GM10266 (cell line): ENCODE results near the gene LIMA1.

Experiments
- DNase-seq: peaks from one replicate; pipeline ENCODE4 v3.0.0; 2012; ENCODE audit errors: extremely low spot score
- TF ChIP-seq, protein P1 (sequence below): IDR thresholded peaks from 2 replicates; pipeline ENCODE4 v1.5.1; 2012; ENCODE audit warnings: mild to moderate bottlenecking, low read depth; ENCODE audit not compliant: control insufficient read depth, insufficient read depth; ENCODE audit errors: missing control alignments

LIMA1 gene

DNA sequence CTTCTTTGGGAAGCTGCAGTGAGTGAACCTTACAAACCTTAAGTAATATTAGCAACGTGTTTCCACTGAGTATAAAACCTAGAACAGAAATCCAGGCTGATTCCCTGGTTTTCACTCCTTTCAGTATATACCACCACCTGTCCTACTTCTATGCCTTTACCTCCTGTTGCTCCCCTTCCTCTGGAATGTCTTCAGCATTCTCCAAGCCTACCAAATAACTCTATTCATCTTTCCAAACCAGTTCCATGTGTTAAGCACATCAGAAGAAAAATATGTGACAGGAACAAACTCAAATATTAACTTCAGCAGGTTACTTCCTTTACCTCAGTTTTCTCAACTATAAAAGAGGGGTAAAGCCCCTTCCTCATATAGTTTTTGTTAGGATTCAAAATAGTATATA is 39.8 kb downstream of the LIMA1 start:
- DNase-seq: no peak
- TF ChIP-seq, protein P1, sequence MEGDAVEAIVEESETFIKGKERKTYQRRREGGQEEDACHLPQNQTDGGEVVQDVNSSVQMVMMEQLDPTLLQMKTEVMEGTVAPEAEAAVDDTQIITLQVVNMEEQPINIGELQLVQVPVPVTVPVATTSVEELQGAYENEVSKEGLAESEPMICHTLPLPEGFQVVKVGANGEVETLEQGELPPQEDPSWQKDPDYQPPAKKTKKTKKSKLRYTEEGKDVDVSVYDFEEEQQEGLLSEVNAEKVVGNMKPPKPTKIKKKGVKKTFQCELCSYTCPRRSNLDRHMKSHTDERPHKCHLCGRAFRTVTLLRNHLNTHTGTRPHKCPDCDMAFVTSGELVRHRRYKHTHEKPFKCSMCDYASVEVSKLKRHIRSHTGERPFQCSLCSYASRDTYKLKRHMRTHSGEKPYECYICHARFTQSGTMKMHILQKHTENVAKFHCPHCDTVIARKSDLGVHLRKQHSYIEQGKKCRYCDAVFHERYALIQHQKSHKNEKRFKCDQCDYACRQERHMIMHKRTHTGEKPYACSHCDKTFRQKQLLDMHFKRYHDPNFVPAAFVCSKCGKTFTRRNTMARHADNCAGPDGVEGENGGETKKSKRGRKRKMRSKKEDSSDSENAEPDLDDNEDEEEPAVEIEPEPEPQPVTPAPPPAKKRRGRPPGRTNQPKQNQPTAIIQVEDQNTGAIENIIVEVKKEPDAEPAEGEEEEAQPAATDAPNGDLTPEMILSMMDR: no peak

DNA sequence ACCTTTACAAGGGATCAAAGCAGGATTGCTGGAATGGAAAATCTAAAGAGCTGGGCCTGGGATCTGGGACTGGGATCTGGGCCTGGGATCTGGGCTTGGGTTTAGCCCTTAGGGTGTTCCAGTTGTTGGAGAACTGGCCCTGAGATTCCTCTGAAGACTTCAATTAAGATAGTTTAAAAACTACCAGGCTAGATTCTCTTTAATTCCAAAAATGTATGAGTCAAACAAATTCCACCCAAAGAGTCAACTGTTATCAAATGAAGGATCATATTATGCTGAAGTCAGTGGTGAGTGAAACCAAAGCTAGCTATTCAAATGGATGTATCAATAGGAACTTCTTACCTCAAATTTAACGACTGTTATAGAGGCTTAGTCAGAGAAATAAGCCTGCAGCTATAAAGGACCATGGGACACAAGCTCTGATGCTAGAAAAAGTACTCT is 40.5 kb downstream of the LIMA1 start:
- no peak for DNase-seq
- TF ChIP-seq, protein P1: no peak

DNA sequence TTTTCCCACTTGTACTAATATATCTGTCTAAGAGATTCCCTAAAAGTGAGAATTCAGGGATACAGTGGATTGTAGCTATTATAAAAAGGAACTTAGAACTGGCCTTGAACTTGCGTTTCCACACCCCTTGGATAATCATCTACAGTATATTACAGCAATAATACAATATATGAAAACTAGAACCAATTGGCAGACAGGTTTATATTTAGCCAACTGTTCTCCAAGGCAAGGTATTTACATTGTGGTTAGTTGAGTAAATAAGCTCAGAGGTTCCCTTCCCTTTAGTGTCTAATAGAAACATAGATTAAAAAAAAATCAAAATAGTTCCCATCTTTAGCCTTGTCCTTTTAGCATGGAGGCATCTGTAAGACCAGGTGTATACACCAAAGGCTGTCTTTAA is 42.1 kb downstream of the LIMA1 start:
- TF ChIP-seq, protein P1: no peak
- no peak for DNase-seq

DNA sequence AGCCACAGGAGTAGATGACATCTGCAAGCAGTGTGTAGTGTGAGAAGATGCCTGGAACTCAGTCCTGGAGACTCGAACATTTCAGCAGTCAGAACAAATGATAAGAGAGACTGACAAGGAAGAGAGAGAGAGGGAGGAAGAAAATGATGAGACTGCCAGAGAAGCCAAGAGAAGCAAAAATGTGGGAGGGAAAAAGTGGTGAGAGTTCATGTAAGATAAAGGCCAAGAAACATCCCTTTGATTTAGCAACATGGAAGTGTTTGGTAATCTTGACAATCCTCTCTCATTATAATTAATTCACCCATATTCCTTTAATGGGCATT is 42.6 kb downstream of the LIMA1 start:
- no peak for DNase-seq
- TF ChIP-seq, protein P1: no peak

DNA sequence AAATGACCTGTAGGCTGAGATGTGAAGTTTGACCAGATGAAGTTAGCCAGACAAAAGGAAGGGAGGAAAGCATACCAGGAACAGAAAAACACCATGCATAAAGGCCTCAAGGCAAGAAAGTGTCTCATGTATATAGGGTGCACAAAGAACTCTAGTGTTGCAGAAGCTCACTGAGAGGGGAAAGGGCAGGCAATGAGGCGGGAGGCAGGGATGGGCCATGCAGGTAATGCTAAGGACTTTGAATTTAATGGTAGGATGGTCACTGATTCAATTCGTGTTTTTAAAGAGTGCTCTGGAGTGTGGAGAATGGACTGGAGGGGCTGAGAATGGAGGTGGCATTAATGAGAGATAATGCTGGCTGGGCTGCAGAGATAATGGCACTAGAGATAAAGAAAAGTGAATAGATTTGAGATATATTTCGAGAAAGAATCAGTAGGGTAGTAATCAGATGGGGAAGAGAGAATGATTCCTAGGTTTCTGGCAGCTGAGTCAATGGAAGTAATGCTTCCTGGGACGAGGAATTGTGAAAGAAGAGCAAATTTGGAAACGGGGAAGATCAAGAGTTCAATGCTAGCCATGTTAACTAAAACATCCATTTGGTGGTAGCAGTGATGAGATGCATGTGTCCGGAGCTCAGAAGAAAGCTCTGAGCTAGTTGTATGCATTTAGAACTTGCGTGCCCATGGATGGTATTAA is 43.1 kb downstream of the LIMA1 start:
- TF ChIP-seq, protein P1: no peak
- no peak for DNase-seq

DNA sequence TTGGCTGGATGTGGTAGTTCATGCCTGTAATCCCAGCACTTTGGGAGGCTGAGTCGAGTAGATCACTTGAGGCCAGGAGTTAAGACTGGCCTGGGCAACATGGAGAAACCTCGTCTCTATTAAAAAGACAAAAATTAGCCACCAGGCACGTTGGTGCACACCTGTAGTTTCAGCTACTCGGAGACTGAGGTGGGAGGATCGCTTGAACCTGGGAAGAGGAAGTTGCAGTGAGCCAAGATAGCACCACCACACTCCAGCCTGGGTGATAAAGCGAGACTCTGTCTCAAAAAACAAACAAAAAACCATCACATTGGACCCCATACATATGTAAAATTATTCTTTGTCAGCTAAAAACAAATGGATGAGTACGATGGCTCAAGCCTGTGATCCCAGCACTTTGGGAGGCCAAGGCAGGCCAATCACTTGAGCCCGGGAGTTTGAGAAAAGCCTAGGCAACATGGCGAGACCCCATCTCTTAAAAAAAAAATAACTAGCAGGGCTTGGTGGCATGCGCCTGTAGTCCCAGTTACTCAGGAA is 43.9 kb downstream of the LIMA1 start:
- TF ChIP-seq, protein P1: no peak
- no peak for DNase-seq

DNA sequence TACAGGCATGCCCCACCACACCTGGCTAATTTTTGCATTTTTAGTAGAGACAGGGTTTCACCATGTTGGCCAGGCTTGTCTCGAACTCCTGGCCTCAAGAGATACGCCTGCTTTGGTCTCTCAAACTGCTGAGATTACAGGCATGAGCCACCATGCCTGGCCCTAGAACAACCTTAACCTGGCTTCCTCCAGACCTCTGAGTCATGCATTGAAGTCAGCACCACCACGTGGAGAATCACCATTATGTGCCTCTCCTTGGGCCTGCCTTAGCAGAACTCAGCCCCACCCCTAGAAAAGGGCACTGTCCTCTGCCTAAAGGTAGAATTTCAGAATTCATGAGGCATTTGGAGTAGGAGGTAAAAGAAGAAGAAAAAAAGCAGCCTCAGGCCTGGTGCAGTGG is 49.0 kb downstream of the LIMA1 start:
- DNase-seq: no peak
- TF ChIP-seq, protein P1: no peak
